Pancreas (tissue), 10 donors: ENCODE data around the gene SLC38A7. TPM values are rescaled to one million over a fixed set of nuclear protein-coding genes. Genes with fewer than 3 reads are reported as not detected.

Experiments used
- ATAC-seq, 4 donors: fragments of 200-7000 bp; cut with Tn5 transposase; one replicate each; pipeline versions ENCODE4 v1.8.0 to v1.9.1; 2020; ENCODE audit warnings: mild to moderate bottlenecking in 4 of 4, moderate library complexity in 4 of 4
- DNase-seq, 6 donors: peaks; one replicate each; pipeline ENCODE4 v3.0.0-alpha.2; 2020
- FAIRE-seq: peaks from 2 replicates; lab custom pipeline; 2012; peaks lifted over from hg19 to GRCh38; lab: Jason Lieb, UNC
- H3K27ac ChIP-seq, 4 donors: fragments of 200-600 bp; sonication (generic); 1 replicate in 3 of 4; 2 replicates in 1 of 4; pipeline versions ENCODE4 v1.5.0 to v1.8.0; 2020
- H3K27me3 ChIP-seq, 4 donors: fragments of 200-600 bp; one replicate each; pipeline ENCODE4 v1.8.0; 2021
- H3K36me3 ChIP-seq, 3 donors: fragments of 200-600 bp; sonication (generic) in 1 of 3; one replicate each; pipeline versions ENCODE4 v1.5.0 to v1.8.0; 2020 to 2021
- H3K4me1 ChIP-seq, 3 donors: fragments of 200-600 bp; one replicate each; pipeline ENCODE4 v1.8.0; 2021
- H3K4me3 ChIP-seq, 4 donors: fragments of 200-600 bp; sonication (generic) in 2 of 4; one replicate each; pipeline versions ENCODE4 v1.5.0 to v1.8.0; 2020 to 2021
- H3K9me3 ChIP-seq, 4 donors: fragments of 200-600 bp; one replicate each; pipeline ENCODE4 v1.8.0; 2021
- CTCF ChIP-seq, 4 donors: fragments of 200-600 bp; sonication (generic) in 3 of 4; IDR thresholded peaks; one replicate each; pipeline versions ENCODE4 v1.5.0 to v1.8.0; 2021; ENCODE audit warnings: antibody characterized with exemption in 4 of 4
- WGBS, 2 donors: extraction: QIAGEN DNeasy Blood & Tissue Kit; methylation state at CpG; one replicate each; pipeline ENCODE4 v1.1.7; 2013; 5-methylcytosine and 5-hydroxymethylcytosine counted together
- intact Hi-C, 3 donors: fragments of 100-400 bp; cut with DNase I; formaldehyde crosslinking; loops; one replicate each; pipeline versions ENCODE4 v1.11.1 to v1.14.2; 2022
- polyA plus RNA-seq, 2 donors: library from polyadenylated mRNA; stranded (reverse); fragments of 200-250 nt; gene quantifications; one replicate each; pipeline ENCODE4 v1.2.3, GENCODE V29; 2013
- total RNA-seq, 6 donors: library from RNA; stranded (reverse); fragmentation: NEBNext Ultra II Directional in 4 of 6; extraction: Animal tissue kit (Norgen Biotek cat#: 25700) in 4 of 6; gene quantifications; one replicate each; pipeline versions ENCODE4 v1.2.1 to v1.2.4, GENCODE V29; 2021 to 2023
- donor health status: healthy with polysubstance abuse.
- donor health status: DM: no; HTN: no; CAD: no; lungs with moderate emphysema.
- donor health status: DM: no; HTN: no; CAD: no.
- donor health status: control.
- donor health status: control.
- donor health status: Bipolar disorder and iron deficiency.
- donor health status: DM: yes; HTN: yes; CAD: no.
- donor health status: DM: no; HTN: no; CAD: no.
- donor health status: DM: no; HTN: no; CAD: no.
- donor health status: DM: yes; HTN: yes; CAD: no.

The SLC38A7 gene
- total and polyA plus RNA-seq, 8 donors, result 3.0 to 11.3 (median 5.8) TPM

GRCh38 chr16:58647107-58647506 is 37.5 kb downstream of the SLC38A7 start:
- Histone ChIP-seq H3K4me1 (no peaks in the 10 kb centered on the region), H3K27ac (no peak overlapping the region), H3K36me3 (no peaks in the 10 kb centered on the region), H3K4me3 (no peak overlapping the region), H3K27me3 (no peaks in the 10 kb centered on the region), H3K9me3 (no peaks in the 10 kb centered on the region)
- no peak for DNase-seq
- intact Hi-C loops, result no loop called here
- ATAC-seq, result no peak
- TF ChIP-seq CTCF (IDR thresholded peaks at IDR 0.05), result no peak
- no peak for FAIRE-seq
- WGBS, 2 donors, result 75 to 89% methylated on average over 4 of the region's 4 CpGs

GRCh38 chr16:58644765-58645487 is 39.6 kb downstream of the SLC38A7 start:
- 72 to 80% methylated on average over 8 of the region's 8 CpGs for WGBS, 2 donors
- Histone ChIP-seq H3K4me3 (no peak overlapping the region), H3K4me1 (no peaks in the 10 kb centered on the region), H3K27ac (no peak overlapping the region), H3K27me3 (no peaks in the 10 kb centered on the region), H3K9me3 (no peaks in the 10 kb centered on the region), H3K36me3 (no peaks in the 10 kb centered on the region)
- FAIRE-seq (no peak), DNase-seq (peak in 1 of 6 donors; percentile 11), ATAC-seq (no peak)
- TF ChIP-seq CTCF (IDR thresholded peaks at IDR 0.05), result no peak
- intact Hi-C loops, result no loop called here

GRCh38 chr16:58644108-58644507 is 40.5 kb downstream of the SLC38A7 start:
- ATAC-seq, result no peak
- WGBS, 2 donors, result 84 to 86% methylated on average over 5 of the region's 5 CpGs
- no peak for FAIRE-seq
- H3K36me3 ChIP-seq, result no peaks in the 10 kb centered on the region
- H3K27ac ChIP-seq, result no peak overlapping the region
- H3K4me3 ChIP-seq, result no peak overlapping the region
- H3K9me3 ChIP-seq, result no peaks in the 10 kb centered on the region
- peak in 1 of 6 donors; percentile 1 for DNase-seq
- H3K27me3 ChIP-seq, result no peaks in the 10 kb centered on the region
- no peaks in the 10 kb centered on the region for H3K4me1 ChIP-seq
- intact Hi-C loops, result no loop called here
- no peak for TF ChIP-seq CTCF (IDR thresholded peaks at IDR 0.05)

- H3K9me3 ChIP-seq, result no peaks in the 10 kb centered on the region
- no peak overlapping the region for H3K4me3 ChIP-seq
- no peak for TF ChIP-seq CTCF (IDR thresholded peaks at IDR 0.05)
- intact Hi-C loops, result no loop called here
- DNase-seq, result peak in 1 of 6 donors; percentile 6
- no peak for FAIRE-seq
- H3K27ac ChIP-seq, result no peak overlapping the region
- 79 to 93% methylated on average over 5 of the region's 5 CpGs for WGBS, 2 donors
- H3K36me3 ChIP-seq, result no peaks in the 10 kb centered on the region
- H3K27me3 ChIP-seq, result no peaks in the 10 kb centered on the region
- no peak for ATAC-seq
- no peaks in the 10 kb centered on the region for H3K4me1 ChIP-seq
Measured at GRCh38 chr16:58640949-58641348, 43.6 kb downstream of the SLC38A7 start.

GRCh38 chr16:58639836-58640235 is 44.7 kb downstream of the SLC38A7 start:
- ATAC-seq (no peak), DNase-seq (no peak), FAIRE-seq (no peak)
- no peak for TF ChIP-seq CTCF (IDR thresholded peaks at IDR 0.05)
- Histone ChIP-seq H3K27ac (no peak overlapping the region), H3K27me3 (no peaks in the 10 kb centered on the region), H3K9me3 (no peaks in the 10 kb centered on the region), H3K36me3 (no peaks in the 10 kb centered on the region), H3K4me1 (no peaks in the 10 kb centered on the region), H3K4me3 (no peak overlapping the region)
- WGBS, 2 donors, result 80% methylated on average over 8 of the region's 8 CpGs
- intact Hi-C loops, result no loop called here
